Left cardiac atrium (tissue), 4 donors: Measurements from ENCODE around the gene ITIH4. TPM values are rescaled to one million over a fixed set of nuclear protein-coding genes. Genes with fewer than 3 reads are reported as not detected.

Experiments
- ATAC-seq, 2 donors: fragments of 200-7000 bp; cut with Tn5 transposase; one replicate each; pipeline ENCODE4 v1.9.1; 2020; ENCODE audit warnings: mild to moderate bottlenecking in 2 of 2, moderate library complexity in 2 of 2
- DNase-seq: peaks from one replicate; pipeline ENCODE4 v3.0.0-alpha.2; 2020
- intact Hi-C, 2 donors: fragments of 100-400 bp; cut with DNase I; formaldehyde crosslinking; loops; one replicate each; pipeline versions ENCODE4 v1.14.1 to v1.15.1; 2022 to 2023
- long read RNA-seq: library from polyadenylated mRNA; unstranded; transcript quantifications from one replicate; pipeline ENCODE4 v2.0.0, GENCODE V29; 2021
- total RNA-seq, 2 donors: library from RNA; stranded (reverse); fragmentation: NEBNext Ultra II Directional; extraction: Animal tissue kit (Norgen Biotek cat#: 25700); gene quantifications; one replicate each; pipeline ENCODE4 v1.2.1, GENCODE V29; 2021
- donor health status: DM: no; HTN: yes; CAD: no.
- donor health status: DM: no; HTN: yes; CAD: no; lungs with severe emphysema.
- donor health status: DM: yes; HTN: yes; CAD: no.
- donor health status: Dilated cardiomyopathy.

The ITIH4 gene
- total RNA-seq, result 1 to 10 TPM; 5.2 to 7.0 TPM
- long read RNA-seq, partial matches to known transcripts, result 0 of 3 reads
- long read RNA-seq, other reads (novel, unspliced or antisense), result 3 of 3 reads

GRCh38 chr3:52830535-52831258, at the start of gene ITIH4:
TSS of gene ITIH4 (minus strand) at chr3:52830672. CDS start at chr3:52830642, 30 bp downstream.
- ATAC-seq, result no peak
- DNase-seq, result no peak
- intact Hi-C loops, result loop anchor here in 1 of 2 donors (5.0 kb wide), 1 partner anchor 58 kb away; the partner anchor contains the start of gene NEK4

GRCh38 chr3:52880047-52880446, 49.6 kb upstream of the ITIH4 start:
- intact Hi-C loops, result no loop called here
- ATAC-seq (no peak), DNase-seq (no peak)

GRCh38 chr3:52879581-52879980, 49.1 kb upstream of the ITIH4 start:
- ATAC-seq (no peak), DNase-seq (no peak)
- intact Hi-C loops, result no loop called here

GRCh38 chr3:52879090-52879489, 48.6 kb upstream of the ITIH4 start:
- peak in 1 of 2 donors; percentile 44 for ATAC-seq
- intact Hi-C loops, result no loop called here
- no peak for DNase-seq

DNA sequence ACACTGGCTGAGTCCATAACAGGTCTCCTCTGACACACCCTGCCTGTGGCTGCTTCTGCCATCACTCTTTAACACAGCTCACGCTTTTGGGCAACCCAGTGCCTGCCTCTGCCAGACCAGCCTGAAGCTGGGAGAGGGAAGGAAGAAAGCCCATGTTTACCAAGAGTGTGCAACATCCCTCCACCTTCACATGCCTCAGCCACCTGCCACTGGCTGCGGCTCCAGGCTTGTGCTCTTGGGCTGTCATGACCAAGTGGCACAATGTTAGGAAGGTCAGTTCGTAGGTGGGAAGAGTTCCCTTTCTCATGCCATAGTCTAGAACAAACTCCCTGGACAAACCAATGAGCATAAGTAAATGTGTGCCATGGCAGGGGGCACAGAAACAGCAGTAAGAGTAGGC, 46.6 kb upstream of the ITIH4 start:
- intact Hi-C loops, result no loop called here
- ATAC-seq, result no peak
- no peak for DNase-seq

DNA sequence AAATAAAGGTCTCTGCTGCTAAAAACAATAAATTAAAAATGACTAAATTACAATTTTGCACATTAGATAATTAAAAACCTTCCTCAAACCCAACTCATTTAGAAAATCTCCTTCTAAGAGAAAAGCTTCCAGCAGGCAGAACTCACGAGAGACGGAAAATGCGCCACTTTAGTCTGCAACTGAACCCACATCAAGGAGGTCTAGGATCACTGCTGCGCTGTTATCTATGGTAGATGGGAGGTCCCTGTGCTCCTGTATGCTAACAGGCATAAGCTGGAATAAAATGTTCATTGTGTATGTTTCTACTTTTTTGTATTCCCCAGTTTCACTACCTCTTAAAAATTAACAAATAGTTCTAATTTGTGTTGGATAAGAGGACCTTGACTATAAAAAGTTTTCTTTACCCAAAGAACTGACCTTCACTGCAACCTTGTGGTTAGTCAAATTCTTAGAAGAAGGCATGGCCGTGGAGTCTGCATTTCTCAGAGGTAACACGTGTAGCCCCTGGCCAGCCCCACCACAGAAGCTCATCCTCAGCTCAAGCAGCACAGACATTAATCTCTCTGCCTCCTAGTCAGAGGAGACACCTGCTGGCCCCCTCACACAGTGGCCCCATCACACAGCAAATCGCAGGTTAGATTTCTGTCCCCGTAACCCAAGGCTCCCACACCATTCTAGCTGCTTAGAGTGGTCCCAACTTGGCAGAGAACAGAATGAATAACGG, 44.6 kb upstream of the ITIH4 start:
- intact Hi-C loops, result no loop called here
- ATAC-seq (no peak), DNase-seq (no peak)

DNA sequence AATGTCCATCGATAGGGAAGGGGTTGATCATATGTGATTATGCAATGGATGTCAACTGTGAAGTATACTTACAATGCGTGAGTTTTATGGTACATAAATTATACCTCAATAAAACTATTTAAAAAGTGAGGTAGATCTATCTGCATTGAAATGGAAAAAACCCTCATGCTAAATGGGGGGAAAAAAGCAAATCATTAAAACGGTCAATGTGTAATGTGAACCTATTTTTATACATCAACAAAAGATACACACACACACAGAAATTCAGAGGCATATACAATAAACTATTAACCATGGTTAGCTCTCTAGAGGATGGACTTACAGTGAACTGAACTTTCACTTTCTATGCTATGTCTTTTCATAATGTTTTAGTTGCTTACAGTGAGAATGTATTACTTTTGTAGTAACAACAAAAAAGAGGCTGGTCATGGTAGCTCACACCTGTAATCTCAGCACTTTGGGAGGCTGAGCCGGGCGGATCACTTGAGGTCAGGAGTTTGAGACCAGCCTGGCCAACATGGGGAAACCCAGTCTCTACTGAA, 43.8 kb upstream of the ITIH4 start:
- ATAC-seq, result no peak
- DNase-seq, result no peak
- intact Hi-C loops, result no loop called here

DNA sequence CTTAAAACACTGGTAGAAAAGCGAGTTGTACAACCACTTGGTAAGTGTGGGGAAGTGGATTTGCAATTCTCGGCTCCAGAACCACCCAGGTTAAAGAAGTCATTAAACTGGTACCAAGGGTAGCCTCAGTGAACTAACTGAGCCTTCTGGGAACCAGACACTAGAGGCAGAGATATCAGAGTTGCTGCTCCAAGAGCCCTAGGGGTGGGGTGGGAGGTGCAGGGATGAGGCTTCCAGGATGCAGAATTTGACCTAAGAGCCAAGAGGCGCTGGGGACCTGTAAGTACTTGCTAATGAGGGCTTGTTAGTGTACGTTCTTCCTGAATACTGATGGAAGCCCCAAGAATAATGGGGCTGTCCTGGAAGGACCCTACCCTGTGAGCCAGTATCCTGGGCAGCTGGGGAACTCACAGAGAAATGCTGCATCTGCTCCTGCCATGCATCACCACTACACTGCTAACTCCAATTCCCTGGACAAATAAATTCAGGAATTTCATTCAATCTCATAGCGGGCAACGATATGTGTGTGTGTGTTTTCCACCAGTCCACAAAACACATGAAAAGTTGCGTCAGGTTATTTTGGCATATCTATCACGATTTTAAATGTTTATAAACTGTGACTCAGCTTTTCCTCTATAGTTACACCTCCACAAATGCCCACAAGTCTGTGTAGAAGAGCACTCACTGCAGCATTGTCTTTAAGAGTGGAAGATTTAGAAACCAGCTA, 43.1 kb upstream of the ITIH4 start:
- ATAC-seq, result no peak
- intact Hi-C loops, result no loop called here

GRCh38 chr3:52872245-52872644, 41.8 kb upstream of the ITIH4 start:
- no peak for ATAC-seq
- DNase-seq, result no peak
- intact Hi-C loops, result no loop called here

More for the DNA sequence above, 43.1 kb upstream of the ITIH4 start:
- no peak for DNase-seq

- ATAC-seq, result no peak
- intact Hi-C loops, result no loop called here
- no peak for DNase-seq
Measured at GRCh38 chr3:52871761-52872160, 41.3 kb upstream of the ITIH4 start.

DNA sequence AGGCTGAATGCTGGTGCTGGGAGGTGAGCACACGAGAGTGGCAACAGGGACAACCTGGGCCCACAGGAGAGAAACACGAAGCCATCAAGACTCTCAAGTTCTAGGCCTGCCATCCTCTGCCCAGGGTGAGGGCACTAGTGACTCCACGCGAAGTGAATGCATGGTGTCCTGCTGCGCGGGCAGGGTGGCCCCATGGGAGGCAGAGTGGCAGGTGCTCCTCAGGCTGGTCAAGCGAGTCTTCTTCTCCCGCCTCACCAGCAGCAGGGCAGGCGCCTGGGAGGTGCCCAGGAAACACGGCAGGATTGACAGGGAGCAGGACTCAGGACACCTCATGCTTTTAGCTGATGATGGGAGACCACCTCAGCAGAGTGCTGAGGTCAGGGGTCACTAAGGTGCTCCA, 40.0 kb upstream of the ITIH4 start:
- ATAC-seq (no peak), DNase-seq (no peak)
- intact Hi-C loops, result no loop called here

GRCh38 chr3:52866427-52866826, 36.0 kb upstream of the ITIH4 start:
- DNase-seq (no peak), ATAC-seq (no peak)
- intact Hi-C loops, result no loop called here

GRCh38 chr3:52865994-52866393, 35.5 kb upstream of the ITIH4 start:
- no peak for DNase-seq
- ATAC-seq, result no peak
- intact Hi-C loops, result no loop called here

GRCh38 chr3:52860424-52860768, 29.9 kb upstream of the ITIH4 start:
- intact Hi-C loops, result no loop called here
- DNase-seq (no peak), ATAC-seq (no peak)

- DNase-seq (no peak), ATAC-seq (no peak)
- intact Hi-C loops, result no loop called here
Measured at GRCh38 chr3:52859686-52860423, 29.4 kb upstream of the ITIH4 start.

DNA sequence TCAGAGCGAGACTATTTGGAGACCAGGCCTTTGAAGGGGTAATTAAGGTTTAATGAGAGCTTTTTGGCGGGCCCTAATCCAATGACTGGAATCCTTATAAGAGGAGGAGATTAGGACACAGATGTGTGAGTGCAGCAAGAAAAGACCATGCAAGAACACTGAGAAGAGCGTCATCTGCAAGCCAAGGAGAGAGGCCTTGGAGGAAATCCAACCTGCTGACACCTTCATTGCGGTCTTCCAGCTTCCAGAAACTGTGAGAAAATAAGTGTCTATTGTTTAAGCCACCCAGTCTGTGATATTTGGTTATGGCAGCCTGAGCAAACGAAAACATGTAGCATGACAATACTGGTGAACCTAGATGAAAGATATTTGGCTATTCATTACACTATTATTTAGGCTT, 27.4 kb upstream of the ITIH4 start:
- no peak for ATAC-seq
- intact Hi-C loops, result no loop called here
- no peak for DNase-seq

- no peak for ATAC-seq
- intact Hi-C loops, result no loop called here
Measured at GRCh38 chr3:52857133-52857532, 26.7 kb upstream of the ITIH4 start.

DNA sequence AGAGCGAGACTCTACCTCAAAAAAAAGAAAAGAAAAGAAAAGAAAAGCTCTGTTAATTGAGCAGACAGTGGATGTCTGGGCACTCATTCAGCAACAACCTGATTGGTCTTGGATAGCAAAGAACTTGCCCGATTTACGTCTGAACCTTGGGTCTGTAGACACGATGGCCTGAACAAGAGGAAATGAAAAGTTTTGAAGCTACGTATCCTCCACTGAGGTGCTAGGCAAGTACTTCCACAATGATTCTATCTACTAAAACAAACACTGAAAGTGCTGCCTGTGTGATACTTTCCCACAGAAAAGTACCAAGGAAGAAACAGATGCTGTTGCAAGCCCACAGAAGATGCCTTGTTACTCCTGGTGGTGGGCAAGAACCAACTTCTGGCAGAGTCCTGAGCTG, 26.2 kb upstream of the ITIH4 start:
- ATAC-seq (no peak), DNase-seq (no peak)
- intact Hi-C loops, result no loop called here

More at GRCh38 chr3:52857133-52857532, 26.7 kb upstream of the ITIH4 start:
- DNase-seq, result no peak

DNA sequence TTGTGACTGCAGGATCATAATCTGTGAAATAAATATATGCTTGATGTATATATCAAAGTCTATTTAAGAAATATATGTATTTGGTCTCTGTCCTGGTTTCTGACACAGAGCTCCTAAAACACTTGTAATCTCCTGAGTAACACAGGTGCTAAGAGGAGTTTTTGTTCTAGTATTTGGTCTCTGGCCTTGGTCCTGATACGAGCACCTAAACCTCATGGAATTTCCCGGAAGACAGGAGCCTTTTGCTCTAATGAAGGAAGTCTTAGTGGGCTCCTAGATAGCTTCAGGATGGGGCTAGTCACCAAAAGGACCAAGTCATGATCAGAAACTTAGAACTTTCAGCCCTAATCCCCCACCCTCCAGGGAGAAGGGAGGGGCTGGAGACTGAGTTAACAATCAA, 23.5 kb upstream of the ITIH4 start:
- ATAC-seq (no peak), DNase-seq (no peak)
- intact Hi-C loops, result no loop called here
